SK-N-SH (cell line): Measurements from ENCODE around the gene TRAF5.

Source experiments
- CTCF ChIP-seq: fragments of 200-600 bp; sonication (generic); IDR thresholded peaks from 2 replicates; pipeline ENCODE4 v1.6.1; 2017; ENCODE audit warnings: antibody characterized with exemption, mild to moderate bottlenecking, moderate library complexity
- GABPA ChIP-seq: IDR thresholded peaks from 2 replicates; pipeline ENCODE4 v1.4.0; 2012; ENCODE audit warnings: low read depth, mild to moderate bottlenecking
- JUND ChIP-seq: IDR thresholded peaks from 2 replicates; pipeline ENCODE4 v1.4.0; 2012
- NRF1 ChIP-seq: IDR thresholded peaks from 2 replicates; pipeline ENCODE4 v1.6.1; 2012; ENCODE audit warnings: low read depth, mild to moderate bottlenecking, low read length
- PBX3 ChIP-seq: IDR thresholded peaks from 2 replicates; pipeline ENCODE4; 2012
- RAD21 ChIP-seq: IDR thresholded peaks from 2 replicates; pipeline ENCODE4 v1.6.1; 2012; ENCODE audit warnings: mild to moderate bottlenecking, low read length
- RCOR1 ChIP-seq: fragments of 150-350 bp; IDR thresholded peaks from 2 replicates; pipeline ENCODE4 v1.6.1; 2017; ENCODE audit warnings: antibody characterized with exemption, low read length
- TAF1 ChIP-seq: IDR thresholded peaks from 2 replicates; pipeline ENCODE4 v1.6.1; 2012; ENCODE audit warnings: low read depth, mild to moderate bottlenecking, low read length, moderate library complexity, borderline replicate concordance
- USF1 ChIP-seq: IDR thresholded peaks from 2 replicates; pipeline ENCODE4 v1.4.0; 2012; ENCODE audit warnings: low read depth, borderline replicate concordance

- no peak for TF ChIP-seq CTCF
- TF ChIP-seq RCOR1: no peak
- TF ChIP-seq TAF1: no peak
- TF ChIP-seq RAD21: no peak
- TF ChIP-seq USF1: no peak
- TF ChIP-seq GABPA: no peak
- no peak for TF ChIP-seq PBX3
- no peak for TF ChIP-seq JUND
- TF ChIP-seq NRF1: no peak
Measured at GRCh38 chr1:211375146-211375818, 48.6 kb downstream of the TRAF5 start.
